Activated CD4-positive, alpha-beta T cell treated with anti-CD3 and anti-CD28 coated beads, Interleukin-2, Interleukin-4, amounts not matched to agents 100 ng/mL and 50 ng/mL, durations not matched to agents 16 hours and 8 hours (primary cell): ENCODE results near the gene CTNNB1.
"Not testable (repeated sequence)": the region's sequence is repeated elsewhere in the genome, so short reads cannot be mapped to it uniquely, and the experiment has no call there.

Experiments
- DNase-seq: peaks from one replicate; pipeline ENCODE4 v3.0.0-alpha.2; 2020; ENCODE audit warnings: low spot score

CTNNB1 gene

DNA sequence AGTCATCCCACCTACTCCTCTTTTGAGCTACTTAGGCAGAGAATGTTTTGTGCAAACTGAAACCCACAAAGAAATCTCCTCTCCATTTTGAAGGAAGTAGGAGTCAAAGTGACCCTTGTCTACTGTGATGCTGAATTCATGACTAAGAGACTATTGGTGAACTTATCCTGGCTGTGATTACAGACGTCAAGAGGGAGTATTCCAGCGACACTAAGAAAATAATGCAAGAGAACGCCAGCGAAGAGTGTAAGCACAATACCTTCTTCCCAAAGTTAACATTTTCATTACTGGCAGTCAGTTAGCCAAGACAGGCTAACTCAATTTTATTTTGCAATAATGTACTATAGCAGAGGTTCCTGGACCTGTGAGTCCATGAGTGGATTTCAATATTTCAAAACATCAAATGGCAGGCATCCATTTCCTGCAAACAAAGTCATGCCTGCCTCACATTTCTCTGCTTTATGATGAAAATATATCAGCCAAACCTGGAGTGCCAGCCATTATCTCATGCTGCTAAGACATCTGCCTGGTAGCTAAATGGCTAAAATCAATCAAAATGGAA is 59.0 kb downstream of the CTNNB1 start:
- DNase-seq: no peak

DNA sequence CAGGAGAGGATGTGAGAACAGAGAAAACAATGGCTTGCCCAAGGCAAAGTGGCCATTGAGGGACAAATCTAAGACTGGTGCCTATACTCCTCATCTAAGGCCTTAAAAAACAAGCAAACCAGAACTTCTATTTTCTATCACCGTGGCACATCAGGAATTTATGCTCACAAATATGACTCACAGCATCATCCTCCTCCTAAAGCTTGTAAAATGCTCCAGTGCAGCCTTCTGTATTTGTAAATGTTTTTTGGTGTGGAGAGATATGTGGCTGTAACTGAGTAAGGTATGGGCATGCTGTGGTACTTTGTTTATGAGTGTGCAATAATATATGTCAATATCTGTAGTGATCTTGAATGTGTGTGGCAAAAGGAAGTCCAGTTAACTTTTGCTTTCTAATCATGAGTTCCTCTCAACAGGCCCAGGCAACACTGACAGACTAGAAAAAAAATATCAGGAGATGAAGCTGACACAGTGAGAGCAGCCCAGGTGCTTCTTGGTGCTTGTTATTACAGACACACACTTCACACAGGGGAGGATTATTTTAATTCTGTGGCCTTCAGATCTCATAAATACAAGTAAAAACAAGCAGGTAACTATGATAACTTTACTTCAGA is 60.3 kb downstream of the CTNNB1 start:
- no peak for DNase-seq

DNA sequence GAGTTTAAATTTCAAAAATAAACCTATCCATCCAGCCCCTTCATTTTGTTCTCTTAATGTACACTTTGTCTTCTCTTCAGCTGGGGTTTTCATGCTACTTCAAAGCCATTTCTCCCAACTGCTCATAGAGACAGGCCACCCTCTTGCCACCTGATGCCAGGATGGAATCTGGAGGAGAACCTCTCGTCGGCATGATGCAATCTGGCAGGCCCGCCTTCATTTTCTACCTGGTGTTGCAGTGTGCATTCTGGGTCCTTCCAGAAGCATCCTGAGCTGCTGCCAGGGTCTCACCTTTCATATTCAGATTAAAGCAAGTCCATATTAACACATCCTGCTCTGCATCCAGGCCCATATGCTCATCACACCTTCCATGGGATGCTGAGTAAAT is 60.8 kb downstream of the CTNNB1 start:
- DNase-seq: no peak

- DNase-seq: no peak
These were observed 65.8 kb downstream of the CTNNB1 start for GRCh38 chr3:41265011-41265545.

- DNase-seq: no peak
These were observed 66.5 kb downstream of the CTNNB1 start for GRCh38 chr3:41265823-41266273.

DNA sequence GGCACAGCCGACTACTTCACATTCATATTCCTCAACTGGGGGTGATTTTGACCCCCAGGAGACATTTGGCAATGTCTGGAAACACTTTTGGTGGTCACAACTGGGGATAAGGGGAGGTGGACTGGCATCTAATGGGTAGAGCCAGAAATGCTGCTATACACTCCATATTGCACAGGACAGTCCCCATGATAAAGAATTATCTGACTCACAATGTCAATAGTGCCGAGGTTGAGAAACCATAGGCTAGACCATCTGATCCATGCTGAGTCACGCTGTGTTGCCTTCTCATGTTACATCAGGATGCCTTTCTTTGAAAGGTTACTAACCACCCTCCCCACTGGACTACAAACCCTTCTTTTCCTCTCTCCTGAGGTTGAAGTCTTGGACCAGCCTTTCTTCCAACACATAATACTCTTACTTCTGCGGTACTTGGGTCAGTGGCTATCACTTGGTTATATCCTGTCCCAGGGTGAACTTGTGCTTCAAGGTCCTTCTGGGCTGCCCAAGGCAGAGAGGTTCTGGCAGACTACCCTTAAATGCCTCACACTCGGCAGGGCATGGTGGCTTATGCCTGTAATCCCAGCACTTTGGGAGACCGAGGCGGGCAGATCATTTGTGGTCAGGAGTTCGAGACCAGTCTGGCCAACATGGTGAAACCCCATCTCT is 68.8 kb downstream of the CTNNB1 start:
- DNase-seq: no peak

DNA sequence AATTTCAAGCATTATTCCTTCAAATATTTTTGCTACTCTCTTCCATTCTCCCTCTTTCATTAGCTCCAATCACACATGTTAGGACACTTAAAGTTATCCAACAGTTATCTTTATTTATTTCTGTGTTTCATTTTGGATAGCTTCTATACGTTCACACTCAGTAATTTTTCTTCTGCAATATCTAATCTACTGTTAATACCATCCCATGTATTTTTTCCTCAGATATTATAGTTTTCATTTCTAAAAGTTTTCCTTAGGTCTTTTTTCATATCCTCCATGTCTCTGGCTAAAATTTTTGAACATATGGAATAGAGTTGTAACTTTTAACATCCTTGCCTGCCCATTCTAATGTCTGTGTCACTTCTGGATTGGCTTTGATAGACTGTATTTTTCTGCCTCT is 73.4 kb downstream of the CTNNB1 start:
- no peak for DNase-seq

DNA sequence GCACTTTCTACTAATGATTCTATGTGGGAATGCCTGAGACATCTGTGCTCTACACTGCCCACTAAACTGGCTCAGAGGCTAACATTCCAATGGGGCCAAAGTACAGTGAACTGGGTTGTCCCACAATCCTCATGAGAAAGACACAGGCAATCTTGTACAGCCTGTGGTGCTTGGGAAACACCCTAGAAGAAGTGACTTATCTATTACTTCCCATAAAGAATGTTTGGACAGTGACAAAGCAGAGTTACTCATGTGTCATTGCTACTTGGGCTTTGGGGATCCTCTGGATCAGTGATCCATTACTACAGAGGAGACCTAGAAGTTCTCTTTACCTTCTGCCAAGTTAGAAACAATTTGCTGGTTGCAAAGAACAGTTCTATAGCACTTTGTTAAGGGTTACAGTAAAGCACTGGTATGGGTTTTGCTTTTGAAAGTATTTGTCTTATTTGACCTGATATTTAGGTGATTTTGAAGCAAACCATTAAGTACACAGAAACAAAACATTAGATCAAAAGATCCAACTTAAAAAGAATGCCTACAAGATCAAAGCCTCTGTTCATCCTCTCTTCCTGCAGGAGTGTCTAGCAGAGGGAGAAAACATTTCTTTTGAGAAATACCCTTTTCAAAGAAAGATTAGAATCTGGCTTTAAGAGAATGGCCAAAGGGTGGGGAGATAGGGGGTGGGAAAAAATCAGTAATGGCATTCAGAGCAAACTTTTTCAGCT is 75.8 kb downstream of the CTNNB1 start:
- DNase-seq: no peak

DNA sequence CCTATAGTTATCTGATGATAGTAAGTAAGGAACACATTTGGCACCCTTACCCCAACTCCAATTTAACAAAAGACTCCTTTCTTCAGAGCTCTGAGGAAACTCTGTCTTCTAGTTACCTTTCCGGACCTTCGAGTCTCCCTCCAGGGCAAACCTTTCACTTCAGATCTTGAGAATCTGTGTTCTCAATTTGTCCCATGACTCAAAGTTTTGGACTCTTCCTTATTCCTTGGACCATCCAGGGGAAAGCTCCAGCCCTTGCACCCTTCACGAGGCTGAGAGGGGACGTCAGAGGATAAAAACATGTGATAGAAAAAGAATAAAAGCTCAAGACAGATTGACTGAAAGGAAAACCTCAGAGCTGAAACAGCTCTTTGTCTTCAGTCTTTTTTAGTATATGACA is 76.9 kb downstream of the CTNNB1 start:
- DNase-seq: no peak

- DNase-seq: no peak
These were observed 78.6 kb downstream of the CTNNB1 start for GRCh38 chr3:41277790-41278465.

GRCh38 chr3:41284934-41285333 is 85.6 kb downstream of the CTNNB1 start:
- not testable (repeated sequence) for DNase-seq

DNA sequence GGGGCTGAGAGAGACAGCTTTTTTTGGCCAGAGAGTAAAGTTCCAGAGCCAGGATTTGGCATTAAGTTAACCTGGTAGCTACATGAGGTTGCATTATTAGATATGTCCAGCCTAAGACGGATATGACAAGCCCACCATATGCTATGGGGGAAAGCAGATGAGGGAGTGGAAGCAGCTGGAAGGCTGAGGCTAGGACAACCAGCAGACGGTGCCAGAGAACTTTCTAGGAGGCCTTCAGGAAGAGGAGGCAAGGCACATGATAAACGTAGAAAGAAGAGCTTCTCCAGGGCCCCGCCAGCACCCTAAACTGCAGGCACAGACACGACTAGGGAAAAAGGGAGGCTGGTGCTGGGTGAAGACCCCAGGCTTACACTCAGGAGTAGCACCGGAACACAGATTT is 87.0 kb downstream of the CTNNB1 start:
- no peak for DNase-seq

DNA sequence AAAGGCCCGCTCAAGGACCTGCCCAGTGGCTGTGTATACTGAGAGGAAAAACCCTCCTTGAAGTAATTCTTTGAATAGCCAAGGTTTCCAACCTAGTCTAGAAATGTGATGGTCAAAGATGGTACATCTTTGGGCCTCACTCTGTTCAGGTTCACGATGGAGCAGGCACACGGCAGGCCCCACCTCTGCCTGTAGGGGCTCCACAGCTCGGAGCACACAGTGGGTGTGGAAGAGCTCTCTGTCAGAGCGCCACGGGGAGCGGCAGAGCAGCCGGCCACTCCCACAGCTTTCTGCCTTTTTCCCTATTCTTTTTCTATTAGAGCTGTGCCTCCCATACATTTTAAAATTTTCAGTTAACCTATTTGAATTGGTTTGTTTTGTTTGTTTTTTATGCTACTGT is 89.5 kb downstream of the CTNNB1 start:
- DNase-seq: no peak
